Measurements from ENCODE around the gene ZBTB16. TPM values are rescaled to one million over a fixed set of nuclear protein-coding genes. Genes with fewer than 3 reads are reported as not detected.

The ZBTB16 gene
- total and polyA plus RNA-seq, 9 donors, result 12.7 to 160 (median 68.7) TPM

DNA sequence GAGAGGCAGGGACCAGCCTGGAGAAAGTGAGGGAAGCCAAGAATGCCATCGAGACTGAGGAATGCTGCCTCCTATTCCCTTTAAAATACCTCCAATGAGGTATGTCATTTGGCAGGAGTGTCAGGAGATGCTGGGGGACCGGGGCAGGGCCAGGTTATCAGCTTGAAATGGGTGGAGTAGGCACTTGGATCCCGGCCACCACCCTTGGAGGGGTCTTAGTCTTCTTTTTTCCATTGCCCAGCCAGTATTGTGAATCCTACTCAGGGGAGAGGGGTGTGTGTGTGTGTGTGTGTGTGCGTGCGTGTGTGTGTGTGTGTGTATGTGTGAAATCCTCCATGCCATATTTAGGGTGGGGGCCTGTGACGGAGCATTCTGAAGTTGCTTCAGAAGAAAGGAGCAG, 116.2 kb downstream of the ZBTB16 start:
- 80% methylated on average over 6 of the region's 6 CpGs for WGBS, 3 donors
- H3K4me1 ChIP-seq (ENCODE audit: insufficient read depth), result peaks cover 59% of the 10 kb centered on the region
- no peaks in the 10 kb centered on the region for H3K27me3 ChIP-seq
- no peaks in the 10 kb centered on the region for H3K36me3 ChIP-seq
- DNase-seq, result peak in 1 of 5 donors; percentile 32
- no peaks in the 10 kb centered on the region for H3K9me3 ChIP-seq
- H3K4me3 ChIP-seq, result no peak overlapping the region
- H3K27ac ChIP-seq, result peak overlapping the region in 1 of 2 donors; percentile 54
- TF ChIP-seq, protein P1, sequence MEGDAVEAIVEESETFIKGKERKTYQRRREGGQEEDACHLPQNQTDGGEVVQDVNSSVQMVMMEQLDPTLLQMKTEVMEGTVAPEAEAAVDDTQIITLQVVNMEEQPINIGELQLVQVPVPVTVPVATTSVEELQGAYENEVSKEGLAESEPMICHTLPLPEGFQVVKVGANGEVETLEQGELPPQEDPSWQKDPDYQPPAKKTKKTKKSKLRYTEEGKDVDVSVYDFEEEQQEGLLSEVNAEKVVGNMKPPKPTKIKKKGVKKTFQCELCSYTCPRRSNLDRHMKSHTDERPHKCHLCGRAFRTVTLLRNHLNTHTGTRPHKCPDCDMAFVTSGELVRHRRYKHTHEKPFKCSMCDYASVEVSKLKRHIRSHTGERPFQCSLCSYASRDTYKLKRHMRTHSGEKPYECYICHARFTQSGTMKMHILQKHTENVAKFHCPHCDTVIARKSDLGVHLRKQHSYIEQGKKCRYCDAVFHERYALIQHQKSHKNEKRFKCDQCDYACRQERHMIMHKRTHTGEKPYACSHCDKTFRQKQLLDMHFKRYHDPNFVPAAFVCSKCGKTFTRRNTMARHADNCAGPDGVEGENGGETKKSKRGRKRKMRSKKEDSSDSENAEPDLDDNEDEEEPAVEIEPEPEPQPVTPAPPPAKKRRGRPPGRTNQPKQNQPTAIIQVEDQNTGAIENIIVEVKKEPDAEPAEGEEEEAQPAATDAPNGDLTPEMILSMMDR (IDR thresholded peaks at IDR 0.05), result no peak
- TF ChIP-seq POLR2A (IDR thresholded peaks at IDR 0.05) (no peak), EP300 (IDR thresholded peaks at IDR 0.05) (no peak)
- intact Hi-C loops (cut with DNase I), result loop anchor here in 2 of 4 donors (5.0 to 10.0 kb wide), 2 partner anchors 79 to 113 kb away; no protein-coding TSS in a partner anchor

DNA sequence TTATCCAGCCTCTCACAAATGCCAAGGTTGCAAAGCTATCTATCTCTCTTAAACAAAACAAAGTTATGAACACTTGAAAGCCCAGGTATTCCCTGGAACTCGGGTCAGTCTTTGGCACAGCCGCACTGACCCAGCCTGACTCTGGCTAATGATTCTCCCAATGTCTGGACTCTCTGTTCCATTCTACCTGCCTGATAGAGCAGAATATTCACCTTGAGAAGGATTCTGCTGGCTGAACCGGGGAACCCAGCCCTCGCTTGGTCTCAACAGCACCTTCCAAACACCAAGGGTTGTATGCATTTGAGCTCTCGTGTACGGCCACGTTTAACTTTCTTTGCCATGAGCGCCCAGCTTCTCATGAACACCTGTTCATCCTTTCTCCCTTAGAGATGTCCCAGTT, 116.8 kb downstream of the ZBTB16 start:
- 89 to 93% (median 92%) methylated on average over 8 of the region's 8 CpGs for WGBS, 3 donors
- TF ChIP-seq POLR2A (IDR thresholded peaks at IDR 0.05), result no peak
- TF ChIP-seq, protein P1 (IDR thresholded peaks at IDR 0.05), result no peak
- TF ChIP-seq EP300 (IDR thresholded peaks at IDR 0.05), result no peak
- H3K27ac ChIP-seq, result peak overlapping the region in 1 of 2 donors; percentile 88
- intact Hi-C loops (cut with DNase I), result loop anchor here in 2 of 4 donors (5.0 to 10.0 kb wide), 2 partner anchors 78 to 114 kb away; no protein-coding TSS in a partner anchor
- DNase-seq, result no peak
- H3K4me1 ChIP-seq (ENCODE audit: insufficient read depth), result peaks cover 58% of the 10 kb centered on the region
- no peak overlapping the region for H3K4me3 ChIP-seq
- no peaks in the 10 kb centered on the region for H3K36me3 ChIP-seq
- H3K9me3 ChIP-seq, result no peaks in the 10 kb centered on the region
- no peaks in the 10 kb centered on the region for H3K27me3 ChIP-seq

DNA sequence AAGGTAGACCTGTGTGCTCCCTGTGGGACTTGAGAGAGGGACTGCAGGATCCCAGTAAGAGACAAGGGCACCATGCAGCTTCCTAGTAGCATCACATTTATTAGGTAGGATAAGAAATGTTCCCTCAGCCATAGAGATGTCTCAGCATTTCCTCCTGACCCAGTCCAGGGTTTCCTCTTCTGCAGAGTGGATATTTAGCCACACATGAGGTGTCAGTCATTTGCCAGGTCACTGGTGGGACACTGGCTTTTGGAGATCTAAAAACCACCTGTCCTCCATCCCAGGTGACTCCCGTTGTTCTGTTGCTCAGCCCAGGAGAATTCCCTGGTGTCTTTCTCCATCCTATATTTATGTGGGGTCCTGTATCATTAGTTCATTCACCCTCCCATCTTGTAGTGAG, 119.1 kb downstream of the ZBTB16 start:
- H3K36me3 ChIP-seq, result no peaks in the 10 kb centered on the region
- no peak for DNase-seq
- 20 to 36% (median 33%) methylated on average over 1 of the region's 1 CpG for WGBS, 3 donors
- H3K4me1 ChIP-seq (ENCODE audit: insufficient read depth), result peaks cover 51% of the 10 kb centered on the region
- intact Hi-C loops (cut with DNase I), result loop anchor here in 3 of 4 donors (2.0 to 10.0 kb wide), 3 partner anchors 16 to 116 kb away; no protein-coding TSS in a partner anchor
- H3K9me3 ChIP-seq, result no peaks in the 10 kb centered on the region
- peak overlapping the region; percentile 81 to 88 for H3K27ac ChIP-seq
- H3K27me3 ChIP-seq, result no peaks in the 10 kb centered on the region
- no peak overlapping the region for H3K4me3 ChIP-seq
- TF ChIP-seq EP300 (IDR thresholded peaks at IDR 0.05) (no peak), POLR2A (IDR thresholded peaks at IDR 0.05) (no peak)
- TF ChIP-seq, protein P1 (IDR thresholded peaks at IDR 0.05), result no peak

DNA sequence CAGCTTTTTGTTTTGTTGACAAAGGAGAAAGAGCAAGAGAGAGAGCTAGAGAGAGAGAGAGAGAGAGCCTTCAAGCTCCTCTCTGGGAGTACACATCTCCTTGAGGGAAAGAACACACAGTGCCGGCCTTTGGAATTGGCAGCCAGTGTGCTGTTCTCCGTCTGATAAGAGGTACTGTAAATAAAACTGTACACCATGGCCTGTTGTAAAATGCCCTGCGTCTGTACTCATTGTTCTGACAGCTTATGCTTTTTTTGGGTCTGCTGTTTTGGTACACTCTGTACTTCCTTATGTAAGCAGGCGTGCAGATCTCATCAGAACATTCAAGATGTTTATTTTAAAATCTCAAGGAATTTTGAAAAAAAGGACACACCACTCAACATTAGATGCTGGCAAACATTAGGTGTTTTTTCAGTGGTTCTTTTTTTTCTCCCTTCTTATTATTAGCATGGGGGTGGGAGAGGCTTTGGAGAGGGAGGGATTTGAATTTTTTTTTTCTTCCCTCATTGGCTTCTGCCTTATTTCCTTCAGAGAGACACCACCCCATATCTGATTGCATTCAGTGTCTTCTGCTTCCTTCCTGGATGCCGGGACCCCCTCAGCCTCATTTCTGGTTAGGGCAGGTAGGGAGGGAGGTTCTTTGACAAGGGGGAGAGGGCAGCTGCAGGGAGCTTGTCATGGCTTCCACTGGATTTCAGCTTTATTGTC, 119.9 kb downstream of the ZBTB16 start:
- H3K4me1 ChIP-seq (ENCODE audit: insufficient read depth), result peaks cover 47% of the 10 kb centered on the region
- no peaks in the 10 kb centered on the region for H3K36me3 ChIP-seq
- DNase-seq, result peak; percentile 71 to 92 (median 89)
- H3K9me3 ChIP-seq, result no peaks in the 10 kb centered on the region
- no peaks in the 10 kb centered on the region for H3K27me3 ChIP-seq
- H3K4me3 ChIP-seq, result peak overlapping the region; percentile 43
- H3K27ac ChIP-seq, result peak overlapping the region; percentile 81 to 99
- intact Hi-C loops (cut with DNase I), result loop anchor here in 3 of 4 donors (2.0 to 10.0 kb wide), 3 partner anchors 17 to 117 kb away; no protein-coding TSS in a partner anchor
- WGBS, 3 donors, result 0 to 5% (median 1%) methylated on average over 5 of the region's 5 CpGs
- peak; percentile 68 for TF ChIP-seq POLR2A (IDR thresholded peaks at IDR 0.05)
- TF ChIP-seq, protein P1 (IDR thresholded peaks at IDR 0.05), result peak in 1 of 3 donors; percentile 15
- peak; percentile 100 for TF ChIP-seq EP300 (IDR thresholded peaks at IDR 0.05)

All from ovary (tissue), 9 donors.